Karpas-422 (cell line): Measurements from ENCODE around the gene RNF148. TPM values are rescaled to one million over a fixed set of nuclear protein-coding genes. Genes with fewer than 3 reads are reported as not detected.

Experiments used
- DNase-seq: peaks from one replicate; pipeline ENCODE4 v3.0.0-alpha.2; 2015
- H2AFZ ChIP-seq: fragments of 200-600 bp; sonication (generic); 2 replicates; pipeline ENCODE4 v1.6.1; 2014; ENCODE audit warnings: antibody characterized with exemption, low read length, mixed read lengths
- H3K27ac ChIP-seq: fragments of 200-600 bp; sonication (generic); 2 replicates; pipeline ENCODE4 v1.5.1; 2014; ENCODE audit warnings: mild to moderate bottlenecking, low read length, moderate library complexity
- H3K27me3 ChIP-seq: fragments of 200-600 bp; sonication (generic); 2 replicates; pipeline ENCODE4 v1.6.1; 2014; ENCODE audit warnings: low read length, mixed read lengths
- H3K36me3 ChIP-seq: fragments of 200-600 bp; sonication (generic); 2 replicates; pipeline ENCODE4 v1.6.1; 2014; ENCODE audit warnings: low read length, mixed read lengths; ENCODE audit not compliant: insufficient read depth
- H3K4me1 ChIP-seq: fragments of 200-600 bp; sonication (generic); 2 replicates; pipeline ENCODE4 v1.6.1; 2014; ENCODE audit warnings: mild to moderate bottlenecking, low read length, mixed read lengths
- H3K4me2 ChIP-seq: fragments of 200-600 bp; sonication (generic); 2 replicates; pipeline ENCODE4 v1.6.1; 2014; ENCODE audit warnings: low read length, low read depth, mild to moderate bottlenecking; ENCODE audit not compliant: poor library complexity, severe bottlenecking
- H3K4me3 ChIP-seq: fragments of 200-600 bp; sonication (generic); 2 replicates; pipeline ENCODE4 v1.5.1; 2014; ENCODE audit warnings: mild to moderate bottlenecking, antibody characterized with exemption, low read length, mixed read lengths
- H3K79me2 ChIP-seq: fragments of 200-600 bp; sonication (generic); 2 replicates; pipeline ENCODE4 v1.6.1; 2014; ENCODE audit warnings: mild to moderate bottlenecking, low read length, mixed read lengths
- H3K9ac ChIP-seq: fragments of 200-600 bp; sonication (generic); 2 replicates; pipeline ENCODE4 v1.6.0; 2014; ENCODE audit warnings: low read length
- H3K9me2 ChIP-seq: fragments of 200-600 bp; sonication (generic), shearing (Covaris generic); replicated peaks from 2 replicates; pipeline ENCODE4 v1.6.0; 2014; ENCODE audit warnings: mild to moderate bottlenecking, low read length, moderate library complexity; ENCODE audit not compliant: insufficient read depth
- H3K9me3 ChIP-seq: fragments of 300-700, 200-600 bp; sonication (generic); 2 replicates; pipeline ENCODE4 v1.6.1; 2014; ENCODE audit warnings: low read length, mixed read lengths
- H4K20me1 ChIP-seq: fragments of 200-600 bp; sonication (generic); 2 replicates; pipeline ENCODE4 v1.6.1; 2014; ENCODE audit warnings: mild to moderate bottlenecking, antibody characterized with exemption, low read length, low read depth; ENCODE audit not compliant: insufficient read depth
- total RNA-seq: library from RNA; depleted of rRNA; stranded (reverse); fragments of >200 nt; shearing (Covaris generic); gene quantifications from 2 replicates; pipeline ENCODE4 v1.2.3, GENCODE V29; 2014; ENCODE audit warnings: low replicate concordance

Gene RNF148
- total RNA-seq, 1 experiment from 2014 or later, result not detected

DNA sequence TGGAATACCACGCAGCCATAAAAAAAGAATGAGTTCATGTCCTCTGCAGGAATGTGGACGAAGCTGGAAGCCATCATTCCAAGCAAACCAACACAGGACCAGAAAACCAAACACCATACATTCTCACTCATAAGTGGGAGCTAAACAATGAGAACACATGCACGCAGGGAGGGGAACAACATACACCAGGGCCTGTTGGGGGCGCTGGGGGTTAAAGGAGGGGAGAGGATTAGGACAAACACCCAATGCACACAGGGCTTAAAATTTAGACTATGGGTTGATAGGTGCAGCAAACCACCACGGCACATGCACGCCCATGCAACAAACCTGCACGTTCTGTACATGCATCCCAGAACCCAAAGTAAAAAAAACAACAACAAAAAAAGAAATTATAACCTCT lies 27.1 kb downstream of the RNF148 start:
- Histone ChIP-seq H4K20me1 (no peaks in the 10 kb centered on the region), H3K4me3 (no peak overlapping the region), H2AFZ (no peak overlapping the region), H3K9me2 (no peaks in the 10 kb centered on the region), H3K27me3 (no peaks in the 10 kb centered on the region), H3K79me2 (no peaks in the 10 kb centered on the region), H3K36me3 (no peaks in the 10 kb centered on the region), H3K4me2 (no peak overlapping the region), H3K9ac (no peak overlapping the region), H3K9me3 (no peaks in the 10 kb centered on the region), H3K27ac (no peak overlapping the region), H3K4me1 (no peaks in the 10 kb centered on the region)
- no peak for DNase-seq

DNA sequence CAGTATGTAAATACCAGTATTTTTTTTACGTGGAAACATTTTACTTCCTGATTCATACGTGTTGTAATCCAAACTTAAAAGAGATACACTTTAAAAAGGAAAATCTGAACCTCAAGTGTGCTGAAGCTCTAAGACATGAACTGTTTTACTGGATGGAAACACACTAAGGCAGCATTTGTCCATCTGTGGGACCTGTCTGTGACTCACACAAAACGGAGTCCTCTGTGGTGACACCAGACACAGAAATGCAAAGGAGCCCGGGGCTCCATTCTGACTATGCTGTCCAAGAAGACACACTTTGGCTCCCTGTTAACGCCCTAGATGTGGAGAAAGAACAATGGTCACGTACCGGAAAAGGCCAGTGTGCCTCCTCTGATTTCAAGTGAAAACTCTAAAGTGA lies 27.7 kb downstream of the RNF148 start:
- H3K79me2 ChIP-seq, result no peaks in the 10 kb centered on the region
- no peak overlapping the region for H3K4me3 ChIP-seq
- H4K20me1 ChIP-seq, result no peaks in the 10 kb centered on the region
- no peaks in the 10 kb centered on the region for H3K27me3 ChIP-seq
- H3K4me1 ChIP-seq, result no peaks in the 10 kb centered on the region
- H3K4me2 ChIP-seq, result no peak overlapping the region
- H3K9me2 ChIP-seq, result no peaks in the 10 kb centered on the region
- no peak overlapping the region for H3K9ac ChIP-seq
- no peak overlapping the region for H2AFZ ChIP-seq
- no peak overlapping the region for H3K27ac ChIP-seq
- DNase-seq, result no peak
- H3K36me3 ChIP-seq, result no peaks in the 10 kb centered on the region
- no peaks in the 10 kb centered on the region for H3K9me3 ChIP-seq

DNA sequence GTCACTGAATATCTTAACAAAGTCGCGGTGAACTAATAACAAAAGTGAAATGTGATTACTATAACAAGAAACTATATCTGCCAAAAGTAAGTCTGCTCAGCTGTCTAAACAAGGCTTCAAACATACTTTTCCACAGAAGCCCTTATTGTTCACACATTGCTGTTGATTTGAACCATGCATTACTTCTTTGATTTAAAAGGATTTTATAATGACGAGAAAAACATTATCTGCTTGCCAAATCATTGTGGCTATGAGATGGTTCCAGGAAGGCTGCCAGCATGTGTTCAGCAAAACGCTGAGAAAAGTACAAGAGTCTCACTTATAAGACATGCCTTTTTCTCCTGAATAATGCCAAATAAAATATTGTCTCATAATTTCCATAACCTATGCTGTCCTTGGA lies 28.2 kb downstream of the RNF148 start:
- H4K20me1 ChIP-seq, result no peaks in the 10 kb centered on the region
- H3K9ac ChIP-seq, result no peak overlapping the region
- H3K4me2 ChIP-seq, result no peak overlapping the region
- DNase-seq, result no peak
- H2AFZ ChIP-seq, result no peak overlapping the region
- H3K27me3 ChIP-seq, result no peaks in the 10 kb centered on the region
- H3K9me2 ChIP-seq, result no peaks in the 10 kb centered on the region
- H3K36me3 ChIP-seq, result no peaks in the 10 kb centered on the region
- H3K27ac ChIP-seq, result no peak overlapping the region
- no peak overlapping the region for H3K4me3 ChIP-seq
- H3K79me2 ChIP-seq, result no peaks in the 10 kb centered on the region
- no peaks in the 10 kb centered on the region for H3K9me3 ChIP-seq
- no peaks in the 10 kb centered on the region for H3K4me1 ChIP-seq

DNA sequence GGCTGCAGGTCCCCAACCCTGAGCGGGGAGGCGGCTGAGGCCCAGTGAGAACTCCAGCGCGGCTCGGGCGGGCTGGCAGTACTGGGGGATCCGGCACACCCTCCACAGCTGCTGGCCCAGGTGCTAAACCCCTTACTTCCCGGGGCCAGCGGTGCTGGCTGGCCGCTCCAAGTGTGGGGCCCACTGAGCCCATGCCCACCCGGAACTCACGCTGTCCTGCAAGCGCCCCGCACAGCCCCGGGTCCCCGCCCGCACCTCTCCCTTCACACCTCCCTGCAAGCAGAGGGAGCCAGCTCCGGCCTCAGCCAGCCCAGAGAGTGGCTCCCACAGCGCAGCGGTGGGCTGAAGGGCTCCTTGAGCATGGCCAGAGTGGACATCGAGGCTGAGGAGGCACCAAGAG lies 28.8 kb downstream of the RNF148 start:
- Histone ChIP-seq H3K4me1 (no peaks in the 10 kb centered on the region), H3K9me3 (no peaks in the 10 kb centered on the region), H3K9ac (no peak overlapping the region), H3K4me3 (no peak overlapping the region), H3K4me2 (no peak overlapping the region), H3K27ac (no peak overlapping the region), H3K9me2 (no peaks in the 10 kb centered on the region), H3K27me3 (no peaks in the 10 kb centered on the region), H2AFZ (no peak overlapping the region), H4K20me1 (no peaks in the 10 kb centered on the region), H3K79me2 (no peaks in the 10 kb centered on the region), H3K36me3 (no peaks in the 10 kb centered on the region)
- DNase-seq, result no peak

DNA sequence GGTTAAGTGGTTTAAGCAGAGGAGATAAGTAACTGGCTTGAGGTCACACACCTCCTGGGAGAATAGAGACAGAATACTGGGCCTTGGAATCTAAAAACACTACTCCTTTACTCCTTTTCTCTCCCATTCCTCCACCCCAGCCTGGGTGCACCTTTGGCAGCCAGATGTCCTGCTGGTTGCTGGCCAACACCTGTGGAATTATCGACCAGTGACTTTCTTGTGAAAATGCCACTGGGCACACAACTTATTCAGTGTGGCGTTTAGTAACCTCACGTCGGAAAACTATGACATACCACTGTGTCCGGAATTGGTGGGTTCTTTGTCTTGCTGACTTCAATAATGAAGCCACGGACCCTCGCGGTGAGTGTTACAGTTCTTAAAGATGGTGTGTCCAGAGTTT lies 30.2 kb downstream of the RNF148 start:
- H3K36me3 ChIP-seq, result no peaks in the 10 kb centered on the region
- H3K9me2 ChIP-seq, result no peaks in the 10 kb centered on the region
- no peaks in the 10 kb centered on the region for H3K9me3 ChIP-seq
- no peaks in the 10 kb centered on the region for H3K4me1 ChIP-seq
- no peak overlapping the region for H3K27ac ChIP-seq
- no peaks in the 10 kb centered on the region for H3K79me2 ChIP-seq
- no peak overlapping the region for H3K4me3 ChIP-seq
- H3K9ac ChIP-seq, result no peak overlapping the region
- no peak overlapping the region for H2AFZ ChIP-seq
- H3K27me3 ChIP-seq, result no peaks in the 10 kb centered on the region
- no peak for DNase-seq
- no peak overlapping the region for H3K4me2 ChIP-seq
- no peaks in the 10 kb centered on the region for H4K20me1 ChIP-seq

DNA sequence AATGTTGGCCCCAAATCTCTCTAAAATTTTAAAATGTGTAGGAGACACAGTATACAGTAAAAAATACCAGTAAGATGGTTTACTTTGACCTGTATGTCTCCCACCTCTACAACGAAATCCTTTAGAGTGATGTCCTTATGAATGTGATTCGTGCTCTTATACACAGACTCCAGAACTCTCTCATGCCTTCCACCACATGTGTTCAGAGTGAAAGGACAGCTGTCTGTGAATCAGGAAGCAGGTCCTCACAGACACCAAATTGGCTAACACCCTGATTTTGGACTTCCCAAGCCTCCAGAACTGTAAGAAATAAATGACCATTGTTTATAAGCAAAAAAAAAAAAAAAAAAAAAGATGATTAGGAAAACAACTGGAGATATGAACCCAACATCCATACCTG lies 39.0 kb downstream of the RNF148 start:
- Histone ChIP-seq H4K20me1 (no peaks in the 10 kb centered on the region), H3K27me3 (no peaks in the 10 kb centered on the region), H3K9ac (no peak overlapping the region), H3K4me3 (no peak overlapping the region), H3K4me1 (no peaks in the 10 kb centered on the region), H3K36me3 (no peaks in the 10 kb centered on the region), H3K9me3 (no peaks in the 10 kb centered on the region), H2AFZ (no peak overlapping the region), H3K79me2 (no peaks in the 10 kb centered on the region), H3K4me2 (no peak overlapping the region), H3K27ac (no peak overlapping the region), H3K9me2 (no peaks in the 10 kb centered on the region)
- no peak for DNase-seq

DNA sequence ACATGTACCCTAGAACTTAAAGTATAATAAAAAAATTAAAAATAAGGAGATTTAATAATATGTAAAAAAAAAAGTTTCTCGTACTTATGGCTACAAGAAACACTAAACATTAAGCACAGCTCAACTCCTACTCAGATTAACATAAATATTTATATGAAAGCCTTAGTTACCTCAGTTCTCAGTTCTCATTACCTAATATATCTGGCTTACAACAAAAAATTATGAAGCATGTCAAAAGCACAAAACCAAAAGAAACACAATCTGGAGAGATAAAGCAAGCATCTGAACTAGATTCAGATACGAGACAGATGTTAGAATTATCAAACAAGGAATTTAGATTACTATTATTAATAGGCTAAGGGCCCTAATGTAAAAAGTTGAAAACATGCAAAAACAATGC lies 43.9 kb downstream of the RNF148 start:
- H4K20me1 ChIP-seq, result no peaks in the 10 kb centered on the region
- H3K9ac ChIP-seq, result no peak overlapping the region
- H3K4me2 ChIP-seq, result no peak overlapping the region
- no peak overlapping the region for H3K27ac ChIP-seq
- H3K36me3 ChIP-seq, result no peaks in the 10 kb centered on the region
- H3K9me2 ChIP-seq, result no peaks in the 10 kb centered on the region
- DNase-seq, result no peak
- H3K9me3 ChIP-seq, result no peaks in the 10 kb centered on the region
- H3K4me3 ChIP-seq, result no peak overlapping the region
- no peaks in the 10 kb centered on the region for H3K4me1 ChIP-seq
- H2AFZ ChIP-seq, result no peak overlapping the region
- no peaks in the 10 kb centered on the region for H3K27me3 ChIP-seq
- H3K79me2 ChIP-seq, result no peaks in the 10 kb centered on the region

DNA sequence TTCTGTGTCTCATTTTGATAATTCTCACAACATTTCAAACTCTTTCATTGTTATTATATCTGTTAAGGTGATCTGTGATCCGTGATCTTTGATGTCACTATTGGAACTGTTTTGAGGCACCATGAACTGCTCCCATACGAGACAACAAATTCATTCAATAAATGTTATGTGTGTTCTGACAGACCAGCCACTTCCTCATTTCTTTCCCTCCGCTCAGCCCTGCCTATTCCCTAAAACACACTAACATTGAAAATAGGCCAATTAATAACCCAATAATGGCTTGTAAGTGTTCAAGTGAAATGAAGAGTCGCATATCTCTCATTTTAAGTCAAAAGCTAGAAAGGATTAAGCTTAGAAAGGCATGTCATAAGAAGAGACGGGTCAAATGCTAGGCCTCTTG lies 49.0 kb downstream of the RNF148 start:
- Histone ChIP-seq H3K4me1 (no peaks in the 10 kb centered on the region), H4K20me1 (no peaks in the 10 kb centered on the region), H3K9ac (no peak overlapping the region), H2AFZ (no peak overlapping the region), H3K4me3 (no peak overlapping the region), H3K9me2 (no peaks in the 10 kb centered on the region), H3K79me2 (no peaks in the 10 kb centered on the region), H3K4me2 (no peak overlapping the region), H3K27me3 (no peaks in the 10 kb centered on the region), H3K9me3 (no peaks in the 10 kb centered on the region), H3K27ac (no peak overlapping the region), H3K36me3 (no peaks in the 10 kb centered on the region)
- no peak for DNase-seq

DNA sequence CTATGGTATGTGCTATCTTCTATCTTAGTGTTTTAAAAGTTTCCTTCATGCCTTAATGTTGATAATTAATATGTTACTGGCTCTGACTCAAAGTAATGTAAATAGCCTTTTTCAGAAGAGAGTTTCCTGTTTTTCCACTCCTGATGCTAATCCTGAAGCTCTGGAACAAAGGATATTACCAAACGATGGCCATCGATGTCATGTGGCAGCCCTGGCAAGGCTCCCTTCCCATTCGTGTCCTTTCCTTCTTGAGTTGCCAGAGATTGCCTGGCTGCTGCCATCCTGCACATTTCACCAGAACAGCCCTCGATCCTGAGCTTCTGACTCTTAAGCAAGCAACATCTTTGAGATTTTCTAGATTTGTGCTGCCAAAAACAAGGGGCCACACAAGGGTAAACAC lies 49.8 kb downstream of the RNF148 start:
- Histone ChIP-seq H3K27ac (no peak overlapping the region), H3K4me3 (no peak overlapping the region), H3K4me1 (no peaks in the 10 kb centered on the region), H3K27me3 (no peaks in the 10 kb centered on the region), H3K9me3 (no peaks in the 10 kb centered on the region), H3K9ac (no peak overlapping the region), H3K4me2 (no peak overlapping the region), H4K20me1 (no peaks in the 10 kb centered on the region), H3K79me2 (no peaks in the 10 kb centered on the region), H2AFZ (no peak overlapping the region), H3K9me2 (no peaks in the 10 kb centered on the region), H3K36me3 (no peaks in the 10 kb centered on the region)
- no peak for DNase-seq
